ENCODE results near the gene HAPLN3.

- TF ChIP-seq, protein P1, sequence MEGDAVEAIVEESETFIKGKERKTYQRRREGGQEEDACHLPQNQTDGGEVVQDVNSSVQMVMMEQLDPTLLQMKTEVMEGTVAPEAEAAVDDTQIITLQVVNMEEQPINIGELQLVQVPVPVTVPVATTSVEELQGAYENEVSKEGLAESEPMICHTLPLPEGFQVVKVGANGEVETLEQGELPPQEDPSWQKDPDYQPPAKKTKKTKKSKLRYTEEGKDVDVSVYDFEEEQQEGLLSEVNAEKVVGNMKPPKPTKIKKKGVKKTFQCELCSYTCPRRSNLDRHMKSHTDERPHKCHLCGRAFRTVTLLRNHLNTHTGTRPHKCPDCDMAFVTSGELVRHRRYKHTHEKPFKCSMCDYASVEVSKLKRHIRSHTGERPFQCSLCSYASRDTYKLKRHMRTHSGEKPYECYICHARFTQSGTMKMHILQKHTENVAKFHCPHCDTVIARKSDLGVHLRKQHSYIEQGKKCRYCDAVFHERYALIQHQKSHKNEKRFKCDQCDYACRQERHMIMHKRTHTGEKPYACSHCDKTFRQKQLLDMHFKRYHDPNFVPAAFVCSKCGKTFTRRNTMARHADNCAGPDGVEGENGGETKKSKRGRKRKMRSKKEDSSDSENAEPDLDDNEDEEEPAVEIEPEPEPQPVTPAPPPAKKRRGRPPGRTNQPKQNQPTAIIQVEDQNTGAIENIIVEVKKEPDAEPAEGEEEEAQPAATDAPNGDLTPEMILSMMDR (IDR thresholded peaks at IDR 0.05), result no peak
- no peak for TF ChIP-seq EZH2 (IDR thresholded peaks at IDR 0.05; ENCODE audit: borderline replicate concordance, insufficient read depth, low read depth, low read length, poor library complexity, severe bottlenecking)
These were observed 18.5 kb upstream of the HAPLN3 start for GRCh38 chr15:88913850-88914169.

Data from B cell (primary cell).